A204.1 (cell line): ENCODE measurements around the gene FRMD4A.
"Not testable (repeated sequence)": the region's sequence is repeated elsewhere in the genome, so short reads cannot be mapped to it uniquely, and the experiment has no call there.

Source experiments
- FAIRE-seq: peaks from 2 replicates; lab custom pipeline; 2012; peaks lifted over from hg19 to GRCh38; lab: Jason Lieb, UNC

Gene FRMD4A

DNA sequence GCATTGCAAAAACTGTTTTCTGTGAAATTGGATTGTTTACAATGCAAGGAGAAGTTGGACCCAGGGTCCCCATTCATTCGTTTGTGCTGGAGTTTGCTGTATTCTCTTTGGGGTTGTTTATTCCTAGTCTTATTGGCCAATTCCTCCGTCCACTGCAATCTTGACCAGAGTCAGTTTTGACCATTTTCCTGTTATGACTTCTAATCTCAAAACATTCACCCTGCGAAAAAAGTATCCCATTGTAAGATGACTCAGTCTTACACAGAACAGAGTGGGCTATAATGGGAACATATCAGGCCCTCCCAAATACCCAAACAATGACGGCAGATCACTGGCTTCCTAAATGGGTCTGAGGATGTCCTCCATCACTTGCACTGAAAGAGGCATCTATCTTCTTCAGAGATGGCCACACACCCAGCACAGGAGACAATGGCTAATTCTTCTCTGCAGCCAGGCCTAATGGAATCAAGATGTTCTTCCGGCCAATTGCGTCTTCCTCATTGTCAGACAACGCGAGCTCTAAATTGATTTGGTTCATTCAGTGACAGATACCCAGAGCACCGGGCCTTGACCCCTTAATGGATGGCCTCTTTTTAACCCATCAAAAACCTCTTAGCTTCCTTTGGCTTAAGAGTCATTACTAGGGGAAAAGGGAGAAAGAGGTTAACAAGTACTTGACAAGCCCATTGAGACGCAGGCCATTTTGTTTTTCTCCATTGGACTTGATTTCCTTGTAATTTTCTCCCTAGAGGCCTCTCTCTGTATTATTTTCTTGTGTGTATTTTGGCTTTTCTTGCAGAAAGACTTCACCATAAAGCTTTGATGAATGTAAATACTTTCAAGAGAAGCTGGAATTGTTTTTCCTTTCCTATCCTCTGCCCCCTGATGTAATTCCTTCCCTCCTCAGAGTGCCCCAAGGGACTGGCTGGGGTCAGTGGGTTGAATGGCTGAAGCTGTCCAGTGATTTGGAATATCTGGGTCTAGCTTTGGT lies 614.3 kb downstream of the FRMD4A start:
- no peak for FAIRE-seq

DNA sequence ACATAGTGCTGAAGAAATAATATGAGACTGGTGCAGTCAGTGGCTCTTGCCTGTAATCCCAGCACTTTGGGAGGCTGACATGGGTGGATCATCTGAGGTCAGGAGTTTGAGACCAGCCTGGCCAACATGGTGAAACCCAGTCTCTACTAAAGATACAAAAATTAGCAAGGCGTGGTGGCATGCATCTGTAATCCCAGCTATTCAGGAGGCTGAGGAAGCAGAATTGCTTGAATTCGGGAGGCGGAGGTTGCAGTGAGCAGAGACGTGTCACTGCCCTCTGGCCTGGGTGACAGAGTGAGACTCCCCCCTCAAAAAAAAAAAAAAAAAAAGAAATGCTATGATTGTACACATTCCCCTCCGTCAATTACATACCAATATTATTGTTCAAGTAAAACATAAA lies 615.1 kb downstream of the FRMD4A start:
- not testable (repeated sequence) for FAIRE-seq

DNA sequence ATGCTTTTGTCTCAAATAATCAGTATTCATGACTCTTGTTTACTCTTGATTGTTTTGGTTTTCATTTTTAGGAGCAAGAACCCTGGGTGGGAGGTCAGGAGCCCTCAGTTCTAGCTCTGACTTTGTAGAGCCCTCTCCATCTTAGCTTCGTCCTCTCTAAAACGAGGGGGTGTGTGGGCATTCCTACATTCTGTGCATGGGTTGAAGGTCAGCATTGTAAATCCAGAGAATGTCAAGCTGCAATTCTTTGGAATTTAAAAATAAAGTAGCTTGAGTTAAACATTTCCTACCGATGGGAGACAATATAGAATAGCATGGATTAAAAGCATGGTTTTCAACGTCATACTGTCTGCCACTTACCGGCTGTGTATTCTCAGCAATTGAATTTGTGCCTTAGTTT lies 615.6 kb downstream of the FRMD4A start:
- no peak for FAIRE-seq

DNA sequence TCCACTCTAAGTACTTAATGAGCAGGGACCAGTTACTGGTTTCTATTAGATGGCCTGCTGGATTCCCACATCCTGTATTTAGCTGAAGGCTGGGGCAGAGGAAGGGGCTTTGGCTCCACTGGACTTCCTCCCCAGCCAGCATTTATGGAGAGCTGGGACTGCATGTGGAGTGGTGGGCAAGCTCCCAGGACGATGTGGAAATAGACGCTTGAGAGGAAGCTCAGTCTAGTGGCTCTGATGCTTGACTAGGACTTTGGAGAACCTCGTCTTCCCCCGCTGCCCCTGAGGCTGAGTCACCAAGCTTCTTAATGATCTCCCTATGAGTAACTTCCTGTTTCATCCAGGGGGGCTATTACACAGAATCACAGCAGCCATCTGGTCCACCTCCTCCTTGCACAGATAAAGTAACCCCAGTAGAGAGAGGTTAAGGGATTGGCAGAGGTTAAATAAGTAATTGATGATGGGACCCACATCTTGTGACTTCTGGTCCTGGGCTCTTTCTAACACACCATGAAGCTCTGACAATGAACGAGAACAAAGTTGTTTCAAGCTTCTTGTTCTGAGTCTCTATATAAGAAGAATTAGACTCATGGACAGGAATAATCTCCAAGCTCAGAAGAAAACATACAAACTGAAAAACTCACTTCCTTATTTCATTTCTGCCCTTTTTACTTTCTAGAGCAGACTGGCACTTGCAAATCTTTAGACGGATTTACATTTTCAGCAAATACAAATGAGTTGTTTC lies 617.7 kb downstream of the FRMD4A start:
- FAIRE-seq, result no peak

DNA sequence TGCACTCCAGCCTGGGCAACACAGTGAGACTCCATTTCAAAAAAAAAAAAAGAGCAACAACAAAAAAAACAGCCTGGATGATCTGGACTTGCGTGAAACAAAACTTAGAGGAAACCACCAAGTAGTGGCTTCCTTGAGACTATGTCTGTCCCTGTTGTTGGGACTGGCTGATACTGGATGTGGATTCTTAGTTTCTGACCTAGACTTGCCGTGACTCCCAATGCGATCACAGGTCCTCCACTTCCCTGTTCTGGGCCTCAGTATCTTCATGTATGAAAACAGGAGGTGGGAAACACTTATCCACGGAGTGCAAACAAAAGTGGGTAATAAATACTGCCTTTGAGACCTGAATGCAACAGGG lies 618.3 kb downstream of the FRMD4A start:
- no peak for FAIRE-seq

DNA sequence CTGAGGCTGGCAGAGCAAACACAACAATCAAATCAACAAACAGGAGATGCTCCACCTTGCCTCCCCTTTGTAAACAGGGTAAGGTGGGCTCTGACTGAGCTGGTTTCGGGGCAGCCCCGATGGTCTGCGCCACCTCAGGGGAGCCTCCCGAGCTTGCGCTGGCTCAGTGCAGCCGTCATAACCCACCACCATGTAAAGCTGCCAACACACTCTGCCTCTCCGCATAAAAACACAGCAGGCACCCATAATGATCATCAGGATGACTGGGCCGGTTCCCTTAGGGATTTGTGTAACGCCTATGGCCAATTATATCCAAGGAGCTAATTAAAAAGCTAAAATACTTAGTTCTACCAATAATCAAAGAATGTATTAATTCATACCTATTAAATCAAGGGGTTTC lies 619.4 kb downstream of the FRMD4A start:
- FAIRE-seq, result no peak

DNA sequence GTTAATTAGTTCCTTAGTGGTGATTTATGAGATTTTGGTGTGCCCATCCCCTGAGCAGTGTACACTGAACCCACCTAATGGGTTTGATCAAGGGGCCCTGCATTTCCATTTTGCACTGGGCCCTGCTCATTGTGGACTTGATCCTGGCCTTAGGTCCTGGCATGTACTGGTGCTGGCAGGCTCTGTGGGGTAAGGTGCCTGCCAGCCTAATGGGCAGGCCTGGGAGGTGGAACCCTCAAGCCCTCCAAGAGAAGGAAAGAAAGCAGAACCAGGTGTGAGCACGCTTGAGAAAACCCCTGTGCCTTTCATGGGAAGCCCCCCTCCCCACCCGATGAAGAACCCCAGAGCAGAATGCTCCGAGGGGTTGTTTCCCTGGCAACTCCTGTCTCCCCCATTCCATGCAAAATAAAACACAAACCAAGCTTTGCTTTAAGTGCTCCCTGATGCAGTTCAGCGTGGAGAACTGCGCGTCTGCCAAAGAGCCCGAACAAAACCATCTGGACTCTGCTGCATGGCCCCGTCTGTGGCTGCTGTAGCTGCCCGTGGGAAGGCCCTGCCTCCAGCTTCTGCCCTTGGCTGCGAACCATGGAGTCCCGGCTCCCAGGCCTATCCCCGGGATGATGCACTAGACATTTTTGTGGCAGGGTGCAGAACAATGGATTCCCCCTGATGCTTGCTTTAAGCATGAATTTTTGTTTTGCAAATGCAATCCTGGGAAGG lies 620.6 kb downstream of the FRMD4A start:
- no peak for FAIRE-seq

DNA sequence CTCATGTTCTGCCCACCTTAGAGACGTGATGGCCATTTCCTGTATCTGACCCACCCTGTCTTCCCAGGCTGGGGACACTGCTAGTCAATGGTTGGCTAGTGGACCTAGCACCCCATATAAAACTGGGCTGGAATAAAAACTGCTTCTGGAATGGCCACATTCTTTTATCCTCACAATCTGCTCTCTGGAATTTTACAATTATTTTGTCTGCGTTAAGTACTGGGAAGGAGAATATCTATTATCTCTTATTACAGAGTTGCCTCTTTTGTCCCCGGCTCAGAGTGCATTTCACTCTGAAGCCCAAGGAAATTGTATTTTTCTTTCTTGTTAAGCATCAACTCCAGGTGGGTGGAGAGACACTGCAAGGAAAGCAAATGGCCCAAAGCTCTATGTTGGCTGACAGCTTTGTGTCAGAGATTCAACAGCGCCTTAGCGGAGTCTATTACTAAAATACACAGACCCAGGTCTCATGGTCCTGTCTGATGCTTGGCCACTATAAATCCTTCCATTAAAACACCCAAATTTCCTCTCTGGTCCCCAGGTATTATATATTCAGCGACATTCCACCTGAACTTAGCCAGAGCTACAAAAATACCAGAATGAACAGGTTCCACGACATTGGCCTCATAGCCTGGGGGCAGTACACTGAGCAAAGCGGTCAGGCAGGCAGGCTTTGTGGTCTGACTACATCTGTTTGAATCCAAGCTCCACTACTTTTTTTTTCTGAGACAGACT lies 622.3 kb downstream of the FRMD4A start:
- no peak for FAIRE-seq

DNA sequence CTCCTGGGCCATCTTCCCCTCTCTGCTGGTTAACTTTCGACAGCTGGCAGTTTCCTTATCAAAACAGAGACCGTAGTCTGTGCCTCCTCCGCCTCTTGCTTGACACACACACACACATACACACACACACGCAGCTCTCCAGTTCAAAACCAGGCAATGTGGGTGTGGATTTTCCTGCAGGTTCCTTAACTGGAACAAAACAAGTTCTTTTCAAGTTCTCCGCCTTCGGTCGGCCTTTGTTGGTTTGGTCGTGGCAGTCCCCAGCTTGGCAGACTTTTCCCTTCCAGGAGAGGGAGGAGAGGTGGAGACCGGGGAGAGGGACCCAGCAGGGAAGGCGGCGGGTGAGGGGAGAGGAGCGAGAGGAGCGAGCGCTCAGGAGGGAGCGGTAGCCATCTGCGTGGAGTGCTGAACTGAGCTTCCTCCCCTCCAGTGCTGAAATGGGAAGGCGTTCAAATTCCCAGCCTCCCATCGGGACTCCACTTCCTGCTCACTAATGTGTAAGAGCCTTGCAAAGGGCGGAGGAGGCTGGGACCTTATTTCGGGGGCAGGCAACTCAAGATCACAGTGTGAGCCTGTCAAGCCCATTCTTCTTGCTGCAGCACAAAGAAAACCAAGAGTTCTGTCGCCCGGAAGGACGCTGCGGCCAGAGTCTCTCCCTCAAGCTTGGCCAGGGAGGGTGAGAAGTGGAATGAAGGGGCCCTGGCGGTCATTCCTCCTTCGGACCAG lies 623.4 kb downstream of the FRMD4A start:
- FAIRE-seq, result no peak

DNA sequence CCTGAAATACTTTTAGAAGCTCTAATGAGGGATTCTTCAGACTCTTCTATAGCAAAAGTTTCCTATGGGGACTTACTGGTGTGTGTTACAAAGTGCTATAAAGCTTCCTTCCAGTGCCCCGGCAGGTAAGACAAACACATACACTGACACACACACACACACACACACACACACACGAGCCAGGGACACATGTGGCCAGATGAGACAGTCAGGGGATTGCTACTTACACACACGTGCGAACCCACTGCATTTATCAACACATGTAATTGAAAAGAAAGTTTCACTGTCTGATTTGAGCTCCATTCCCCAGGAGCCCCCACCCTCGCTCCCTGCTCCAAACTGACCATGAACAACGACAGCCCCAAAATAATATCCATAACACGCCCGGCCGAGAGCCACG lies 624.1 kb downstream of the FRMD4A start:
- no peak for FAIRE-seq

DNA sequence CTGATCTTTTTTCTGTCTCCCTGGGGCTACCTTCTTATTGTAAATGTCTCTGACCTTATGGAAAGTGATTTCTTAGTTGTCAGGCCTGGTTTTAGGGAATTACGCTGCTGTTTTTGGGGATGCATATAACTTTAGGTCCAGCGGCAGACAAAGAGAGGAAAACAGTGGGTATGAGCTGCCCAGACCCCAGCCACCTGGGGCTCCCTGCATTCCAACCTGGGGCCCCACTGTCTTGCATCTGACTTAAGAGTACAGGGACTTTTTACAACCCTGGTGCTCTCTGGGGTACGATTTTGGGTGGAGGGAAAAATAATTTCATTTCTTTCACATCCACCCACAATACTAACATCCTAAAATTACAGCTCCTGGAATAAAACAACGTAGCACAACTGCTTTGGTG lies 624.5 kb downstream of the FRMD4A start:
- no peak for FAIRE-seq

DNA sequence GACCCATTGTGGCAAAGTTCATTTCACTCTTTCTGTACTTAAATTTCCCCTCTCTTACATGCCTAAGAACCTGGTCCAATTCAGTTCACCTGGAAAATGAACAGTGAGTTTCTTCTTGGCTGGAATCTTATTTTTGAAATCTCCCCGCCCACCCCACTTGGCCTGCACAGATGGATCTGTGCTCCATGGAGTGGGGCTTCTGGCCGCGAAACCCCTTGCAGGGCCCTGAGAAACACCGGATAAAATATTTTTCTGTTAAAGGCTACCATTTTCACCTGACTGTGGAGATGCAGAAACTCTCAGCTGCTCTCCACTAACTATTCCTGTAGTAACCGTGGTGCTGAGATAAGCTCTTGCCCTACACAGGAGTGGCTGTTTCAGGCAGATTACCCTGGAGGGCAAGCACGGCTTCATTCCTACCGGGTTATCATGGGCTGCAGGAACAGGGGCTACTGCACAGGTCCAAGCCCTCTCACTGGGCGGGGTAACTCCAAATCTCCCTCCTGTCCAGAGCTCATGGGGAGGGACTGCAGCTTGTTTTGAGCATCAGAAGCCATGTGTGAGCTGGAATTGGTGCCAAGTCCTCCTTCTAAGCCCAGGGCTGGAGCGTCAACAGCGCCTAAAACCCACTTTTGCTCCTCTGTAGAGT lies 625.1 kb downstream of the FRMD4A start:
- FAIRE-seq, result no peak

DNA sequence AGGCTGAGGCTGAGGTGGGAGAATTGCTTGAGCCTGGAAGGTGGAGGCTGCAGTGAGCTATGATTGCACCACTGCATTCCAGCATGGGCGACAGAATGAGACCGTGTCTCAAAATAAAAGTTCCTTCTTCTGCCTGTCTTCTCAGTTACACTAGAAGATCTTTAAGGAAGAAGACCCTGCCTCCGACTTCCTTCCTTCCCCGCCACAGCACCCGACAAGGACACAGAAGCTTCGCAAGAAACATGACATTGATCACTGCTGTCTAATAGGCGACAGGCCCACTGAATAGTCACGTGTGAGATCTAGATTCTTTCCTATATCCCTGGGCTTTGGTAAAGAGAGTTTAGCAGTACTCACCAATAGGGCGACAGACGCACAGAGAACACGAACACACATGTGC lies 625.8 kb downstream of the FRMD4A start:
- no peak for FAIRE-seq

DNA sequence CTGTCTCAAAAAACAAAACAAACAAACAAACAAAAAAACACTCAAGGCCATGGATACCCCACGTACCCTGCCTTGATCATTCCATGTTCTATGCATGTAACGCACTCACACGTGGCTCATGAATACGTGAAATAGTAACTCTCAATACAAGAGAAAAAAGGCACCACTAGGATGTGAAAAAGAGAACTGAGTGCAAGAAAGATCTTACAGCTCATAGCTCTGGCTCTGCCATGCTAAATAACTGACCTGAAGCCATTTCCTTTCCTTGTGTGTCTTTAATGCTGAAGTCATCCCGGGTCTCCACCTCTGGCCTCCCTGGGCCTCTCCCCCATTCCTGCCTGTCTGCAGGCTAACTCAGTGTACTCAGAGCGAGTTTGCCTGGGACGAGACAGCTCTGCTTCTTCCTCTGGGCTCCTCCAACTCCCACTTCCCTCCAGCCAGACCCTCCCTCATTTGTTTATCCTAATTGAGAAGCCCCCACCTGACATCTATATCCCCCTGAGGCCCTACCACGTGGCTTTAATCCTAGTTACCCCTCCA lies 626.7 kb downstream of the FRMD4A start:
- FAIRE-seq, result no peak

DNA sequence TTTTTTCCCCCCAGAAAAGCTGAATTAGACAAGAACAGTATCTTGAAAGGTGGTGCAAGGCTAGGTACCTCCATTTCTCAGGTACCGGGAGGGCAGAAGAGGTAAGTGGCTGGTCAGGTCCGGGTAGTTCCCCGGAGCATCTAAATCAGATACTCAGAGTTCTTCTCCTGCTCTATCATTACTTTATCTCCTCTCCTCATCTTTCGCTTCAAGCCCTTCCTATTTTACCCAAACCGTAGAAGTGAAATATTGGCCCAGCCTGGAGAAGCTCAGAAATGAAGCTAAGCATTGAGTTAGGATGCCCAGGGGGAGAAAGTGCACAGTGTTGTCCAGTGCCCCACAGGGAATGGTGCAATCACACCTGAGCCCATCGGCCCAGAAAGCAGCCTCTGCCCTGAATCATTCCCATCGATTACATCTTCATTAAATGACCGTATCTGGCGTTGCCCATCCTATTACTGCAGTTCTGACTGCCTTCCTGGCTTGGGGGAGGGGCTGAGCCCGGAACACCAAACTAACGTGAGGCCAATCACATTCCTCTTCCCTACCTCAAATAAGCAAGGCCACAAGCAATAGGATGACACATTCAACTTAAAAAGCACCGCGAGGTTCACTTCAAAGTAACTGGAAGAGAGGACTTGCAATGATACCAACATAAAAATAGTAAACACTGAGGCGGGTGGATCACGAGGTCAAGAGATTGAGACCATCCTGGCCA lies 627.5 kb downstream of the FRMD4A start:
- FAIRE-seq, result no peak

DNA sequence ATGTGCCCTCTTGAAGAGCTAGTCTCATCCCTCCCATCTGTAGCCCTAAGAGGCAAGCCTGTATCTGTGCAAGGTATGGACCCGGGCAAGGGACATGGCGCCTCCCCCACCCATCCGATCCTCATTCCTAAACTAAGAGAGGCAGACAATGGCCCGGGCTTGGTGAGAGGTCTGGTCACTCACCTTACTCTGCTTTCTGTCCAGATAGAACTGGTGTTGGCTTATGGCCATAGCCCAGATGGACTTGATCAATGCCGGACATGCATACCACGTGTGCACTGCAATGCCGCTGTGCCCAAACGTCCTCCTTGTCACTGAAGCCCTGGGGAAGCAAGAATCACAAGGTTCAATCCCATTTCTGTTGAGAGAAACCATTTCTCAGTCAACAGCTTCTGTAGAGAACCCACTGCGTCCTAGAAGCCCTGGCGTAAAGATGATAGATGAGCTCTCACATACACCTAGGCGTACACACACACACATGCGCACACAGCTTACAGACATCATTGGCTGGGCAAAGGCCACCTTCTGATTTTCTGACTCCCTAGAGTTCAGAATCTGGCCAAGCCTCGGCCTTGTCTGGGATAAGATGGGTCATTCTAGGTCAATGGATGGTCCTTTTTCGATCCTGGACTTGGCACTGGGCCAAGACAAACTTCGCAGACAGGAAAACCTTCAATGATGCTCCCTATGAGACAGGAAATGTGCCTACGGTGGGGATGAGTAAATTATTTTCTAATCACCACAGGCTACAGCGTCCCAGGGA lies 629.4 kb downstream of the FRMD4A start:
- no peak for FAIRE-seq

DNA sequence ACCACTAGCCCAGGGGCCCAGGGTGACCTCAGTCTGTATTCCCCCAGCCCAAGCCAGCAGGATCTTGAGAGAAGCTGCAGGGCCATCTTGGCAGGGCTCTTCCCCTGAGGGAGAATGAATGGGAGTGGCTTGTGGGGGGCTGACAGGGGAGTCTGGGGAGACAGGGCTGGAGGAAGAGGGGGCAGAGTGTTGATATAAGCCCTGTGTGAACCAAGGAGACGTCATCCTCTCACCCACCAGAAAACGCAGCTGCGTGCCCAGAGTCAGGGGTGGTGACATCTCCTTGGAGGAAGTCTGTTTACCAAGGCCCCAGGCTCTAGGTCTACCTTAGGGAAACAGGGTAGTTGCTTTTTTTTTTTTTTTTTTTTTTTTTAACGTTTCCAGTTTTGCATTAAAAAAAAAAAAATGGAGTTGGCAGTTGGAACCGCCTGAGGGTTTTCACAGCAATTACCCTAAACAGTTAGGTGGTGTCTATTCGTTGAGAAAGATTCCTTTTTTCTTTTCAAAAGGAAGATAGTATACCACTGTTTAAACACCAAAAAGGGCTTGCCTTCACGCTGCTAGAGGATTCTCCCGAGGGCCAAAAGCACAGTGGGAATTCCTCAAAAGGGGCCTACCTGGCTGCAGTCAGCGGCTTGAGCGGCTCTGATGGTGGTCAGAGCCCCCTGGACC lies 630.1 kb downstream of the FRMD4A start:
- no peak for FAIRE-seq

DNA sequence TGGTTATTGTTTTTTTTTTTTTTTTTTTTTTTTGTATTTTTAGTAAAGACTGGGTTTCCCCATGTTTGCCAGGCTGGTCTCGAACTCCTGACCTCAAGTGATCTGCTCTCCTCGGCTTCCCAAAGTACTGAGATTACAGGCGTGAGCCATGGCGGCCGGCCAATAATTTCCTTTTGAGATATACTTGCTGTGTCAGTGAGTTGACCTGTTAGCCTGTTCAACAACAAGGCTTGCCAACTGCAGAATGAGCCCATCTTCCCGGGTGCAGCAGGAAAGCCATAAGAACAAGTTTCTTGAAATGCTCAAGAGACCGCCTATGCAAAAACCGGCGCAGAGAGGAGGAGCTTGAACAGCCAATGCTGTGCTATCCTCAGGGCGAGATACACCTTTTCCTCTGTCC lies 631.5 kb downstream of the FRMD4A start:
- FAIRE-seq, result no peak

DNA sequence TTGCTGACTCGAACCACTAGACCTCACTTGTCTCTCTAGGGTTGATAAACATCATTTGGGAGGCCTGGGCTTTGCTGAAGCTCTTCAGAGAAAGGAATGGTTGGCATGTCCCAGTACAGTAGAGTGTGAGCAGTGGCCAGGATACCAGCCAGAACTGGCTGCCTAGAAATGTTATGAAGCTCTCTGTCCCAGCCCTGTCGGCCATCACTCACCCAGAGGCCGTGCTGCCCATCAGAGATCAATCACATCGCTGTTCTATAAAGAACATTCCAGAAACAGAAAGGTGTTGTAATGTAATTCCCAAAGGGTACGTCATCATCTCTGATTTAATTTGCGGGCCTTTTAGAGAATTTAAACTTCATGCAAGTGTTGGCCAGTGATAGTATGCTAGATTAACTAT lies 632.5 kb downstream of the FRMD4A start:
- FAIRE-seq, result no peak
